GM10248 (cell line): ENCODE results near the gene CLIC6.
"Not testable (repeated sequence)": the region's sequence is repeated elsewhere in the genome, so short reads cannot be mapped to it uniquely, and the experiment has no call there.

Experiments used
- CTCF ChIA-PET: fragments of 300-600 bp; sonication (Branson Sonifier 250); formaldehyde crosslinking; extraction: SDS; loops from one replicate; lab custom pipeline; 2021; ENCODE audit warnings: antibody characterized with exemption; lab: Yijun Ruan, JAX
- POLR2A ChIA-PET: fragments of 350-650 bp; sonication (Branson Sonifier 250); formaldehyde crosslinking; extraction: SDS; loops from one replicate; lab custom pipeline; 2020; ENCODE audit warnings: antibody characterized with exemption; lab: Yijun Ruan, JAX
- DNase-seq: peaks from one replicate; pipeline ENCODE4 v3.0.0; 2012; ENCODE audit errors: extremely low spot score
- TF ChIP-seq, protein P1 (sequence below): IDR thresholded peaks from 2 replicates; pipeline ENCODE4 v1.5.1; 2012; ENCODE audit warnings: mild to moderate bottlenecking, low read depth; ENCODE audit errors: extremely low read depth, missing control alignments, control extremely low read depth

CLIC6 gene

GRCh38 chr21:34650861-34651431 lies 17.8 kb upstream of the CLIC6 start:
- TF ChIP-seq, protein P1, sequence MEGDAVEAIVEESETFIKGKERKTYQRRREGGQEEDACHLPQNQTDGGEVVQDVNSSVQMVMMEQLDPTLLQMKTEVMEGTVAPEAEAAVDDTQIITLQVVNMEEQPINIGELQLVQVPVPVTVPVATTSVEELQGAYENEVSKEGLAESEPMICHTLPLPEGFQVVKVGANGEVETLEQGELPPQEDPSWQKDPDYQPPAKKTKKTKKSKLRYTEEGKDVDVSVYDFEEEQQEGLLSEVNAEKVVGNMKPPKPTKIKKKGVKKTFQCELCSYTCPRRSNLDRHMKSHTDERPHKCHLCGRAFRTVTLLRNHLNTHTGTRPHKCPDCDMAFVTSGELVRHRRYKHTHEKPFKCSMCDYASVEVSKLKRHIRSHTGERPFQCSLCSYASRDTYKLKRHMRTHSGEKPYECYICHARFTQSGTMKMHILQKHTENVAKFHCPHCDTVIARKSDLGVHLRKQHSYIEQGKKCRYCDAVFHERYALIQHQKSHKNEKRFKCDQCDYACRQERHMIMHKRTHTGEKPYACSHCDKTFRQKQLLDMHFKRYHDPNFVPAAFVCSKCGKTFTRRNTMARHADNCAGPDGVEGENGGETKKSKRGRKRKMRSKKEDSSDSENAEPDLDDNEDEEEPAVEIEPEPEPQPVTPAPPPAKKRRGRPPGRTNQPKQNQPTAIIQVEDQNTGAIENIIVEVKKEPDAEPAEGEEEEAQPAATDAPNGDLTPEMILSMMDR: no peak
- CTCF ChIA-PET: interaction anchor here (1.4 to 1.8 kb wide), 2 partner anchors 15 to 20 kb away, joined by 4 read pairs; no protein-coding TSS in a partner anchor
- POLR2A ChIA-PET: no interaction called here
- no peak for DNase-seq

DNA sequence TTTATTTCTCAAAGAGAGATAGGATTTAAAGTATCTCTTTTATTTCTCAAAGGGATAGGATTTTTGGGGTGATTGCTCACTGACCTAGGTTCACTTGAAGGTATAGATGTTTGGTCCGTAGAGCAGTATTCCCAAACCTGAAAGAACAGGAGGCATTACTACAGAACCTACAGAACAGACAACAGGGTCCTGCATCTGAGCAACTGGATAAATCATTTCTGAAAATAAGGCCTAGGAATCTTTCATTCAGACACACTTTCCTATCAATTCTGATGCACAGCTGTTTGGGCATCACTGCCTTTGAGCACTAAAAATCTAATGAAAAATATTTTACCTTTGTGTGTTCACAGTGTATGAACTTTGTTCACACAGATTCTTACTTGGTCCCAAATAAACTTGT lies 17.2 kb upstream of the CLIC6 start:
- ChIA-PET CTCF (interaction anchor here (1.4 to 1.8 kb wide), 2 partner anchors 14 to 19 kb away, joined by 4 read pairs; no protein-coding TSS in a partner anchor), POLR2A (no interaction called here)

GRCh38 chr21:34653522-34653921 lies 15.3 kb upstream of the CLIC6 start:
- ChIA-PET POLR2A (no interaction called here), CTCF (interaction anchor here (1.1 to 3.0 kb wide), 2 partner anchors 17 to 22 kb away, joined by 3 to 16 read pairs; no protein-coding TSS in a partner anchor)
- TF ChIP-seq, protein P1: no peak
- no peak for DNase-seq

More for the DNA sequence above, 17.2 kb upstream of the CLIC6 start:
- TF ChIP-seq, protein P1: no peak
- DNase-seq: no peak

DNA sequence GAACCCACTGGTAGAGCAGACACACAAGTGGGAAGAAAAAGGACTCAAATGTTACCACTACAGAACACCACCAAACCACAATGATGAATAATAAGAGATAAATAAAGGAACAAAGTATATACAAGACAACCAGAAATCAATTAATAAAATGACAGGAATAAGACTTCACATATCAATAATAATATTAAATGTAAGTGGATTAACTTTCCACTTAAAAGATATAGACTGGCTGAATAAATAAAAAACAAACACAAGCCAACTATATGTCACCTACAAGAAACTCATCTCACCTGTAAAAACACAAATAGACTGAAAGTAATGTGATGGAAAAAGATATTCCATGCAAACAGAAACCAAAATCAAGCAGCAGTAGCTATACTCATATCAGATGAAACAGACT lies 6.9 kb upstream of the CLIC6 start:
- ChIA-PET POLR2A (no interaction called here), CTCF (no interaction called here)
- TF ChIP-seq, protein P1: no peak
- DNase-seq: no peak

GRCh38 chr21:34667761-34668160 lies 1.0 kb upstream of the CLIC6 start:
- ChIA-PET CTCF (interaction anchor here (0.8 to 2.5 kb wide), 9 partner anchors 8 to 78 kb away, joined by 3 to 9 read pairs (median 4); no protein-coding TSS in a partner anchor), POLR2A (no interaction called here)
- TF ChIP-seq, protein P1: no peak
- no peak for DNase-seq

DNA sequence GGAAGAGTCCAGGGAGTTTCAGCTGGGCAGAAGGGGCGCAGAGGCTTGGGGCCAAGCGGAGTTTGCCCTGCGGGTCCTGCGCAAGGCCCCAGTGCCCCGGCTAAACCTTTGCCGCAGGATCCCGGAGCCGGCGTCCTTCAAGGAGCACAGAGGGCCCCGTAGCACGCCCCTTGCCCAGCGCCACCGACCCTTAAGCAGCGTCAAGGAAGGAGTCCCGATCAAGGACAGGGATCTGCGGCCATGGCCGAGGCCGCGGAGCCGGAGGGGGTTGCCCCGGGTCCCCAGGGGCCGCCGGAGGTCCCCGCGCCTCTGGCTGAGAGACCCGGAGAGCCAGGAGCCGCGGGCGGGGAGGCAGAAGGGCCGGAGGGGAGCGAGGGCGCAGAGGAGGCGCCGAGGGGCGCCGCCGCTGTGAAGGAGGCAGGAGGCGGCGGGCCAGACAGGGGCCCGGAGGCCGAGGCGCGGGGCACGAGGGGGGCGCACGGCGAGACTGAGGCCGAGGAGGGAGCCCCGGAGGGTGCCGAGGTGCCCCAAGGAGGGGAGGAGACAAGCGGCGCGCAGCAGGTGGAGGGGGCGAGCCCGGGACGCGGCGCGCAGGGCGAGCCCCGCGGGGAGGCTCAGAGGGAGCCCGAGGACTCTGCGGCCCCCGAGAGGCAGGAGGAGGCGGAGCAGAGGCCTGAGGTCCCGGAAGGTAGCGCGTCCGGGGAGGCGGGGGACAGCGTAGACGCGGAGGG lies 520 bp downstream of the CLIC6 start:
- ChIA-PET POLR2A (no interaction called here), CTCF (interaction anchor here (0.8 to 2.1 kb wide), 5 partner anchors 16 to 76 kb away, joined by 3 to 4 read pairs (median 3); no protein-coding TSS in a partner anchor)
- TF ChIP-seq, protein P1: no peak
- DNase-seq: peak; percentile 69

GRCh38 chr21:34669880-34670219 lies 1.1 kb downstream of the CLIC6 start:
- DNase-seq, POLR2A ChIA-PET: not testable (repeated sequence)
- CTCF ChIA-PET: interaction anchor here (0.7 to 1.9 kb wide), 4 partner anchors 16 to 39 kb away, joined by 3 to 4 read pairs (median 4); no protein-coding TSS in a partner anchor
